PFSK-1 (cell line): ENCODE data around the gene SMC3.

Source experiments
- POLR2AphosphoS5 ChIP-seq: IDR thresholded peaks from 2 replicates; pipeline ENCODE4 v1.6.1; 2012; ENCODE audit warnings: low read depth, mild to moderate bottlenecking, control low read depth, low read length, moderate library complexity
- SIN3A ChIP-seq: IDR thresholded peaks from 2 replicates; pipeline ENCODE4 v1.6.1; 2012; ENCODE audit warnings: mild to moderate bottlenecking, low read length, moderate library complexity, borderline replicate concordance; ENCODE audit not compliant: insufficient read depth
- TAF1 ChIP-seq: IDR thresholded peaks from 2 replicates; pipeline ENCODE4 v1.6.1; 2012; ENCODE audit warnings: low read length, control low read depth, borderline replicate concordance; ENCODE audit not compliant: insufficient read depth
- TF ChIP-seq, protein P1 (sequence below), 2 experiments: IDR thresholded peaks; 2 replicates each; pipeline versions ENCODE4 v1.6.1 to v1.8.0; 2011 to 2012; ENCODE audit warnings: low read depth in 2 of 2, low read length in 2 of 2, control low read depth in 1 of 2, inconsistent platforms in 1 of 2, mild to moderate bottlenecking in 1 of 2, moderate library complexity in 1 of 2; ENCODE audit not compliant: insufficient read depth in 1 of 2

DNA sequence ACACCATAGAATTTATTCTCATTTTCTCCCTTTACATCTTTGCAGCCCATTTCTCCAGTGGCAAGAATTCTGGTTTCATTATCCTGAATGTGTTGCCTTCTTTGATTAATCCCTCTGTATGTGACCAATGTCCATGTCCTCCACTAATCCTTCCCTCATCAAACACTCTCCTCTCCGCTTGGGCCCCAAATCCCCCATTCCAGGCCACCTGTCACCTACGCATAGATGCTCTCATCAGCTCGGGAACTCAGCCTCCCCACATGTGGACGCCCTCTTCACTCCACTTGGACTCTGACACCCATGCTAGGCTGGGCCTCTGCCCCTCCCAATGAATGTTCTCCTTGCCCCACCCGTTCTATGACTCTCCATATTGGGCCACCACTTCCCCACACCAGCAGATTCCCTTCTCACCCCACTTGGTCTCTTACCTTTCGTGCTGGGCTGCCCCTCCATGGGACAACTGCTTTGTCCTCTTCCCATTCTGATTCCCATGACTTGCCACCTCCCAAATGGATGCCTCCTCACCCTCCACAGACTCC lies 57.9 kb downstream of the SMC3 start:
- TF ChIP-seq TAF1 (no peak), SIN3A (no peak), POLR2AphosphoS5 (no peak)
- TF ChIP-seq, protein P1, sequence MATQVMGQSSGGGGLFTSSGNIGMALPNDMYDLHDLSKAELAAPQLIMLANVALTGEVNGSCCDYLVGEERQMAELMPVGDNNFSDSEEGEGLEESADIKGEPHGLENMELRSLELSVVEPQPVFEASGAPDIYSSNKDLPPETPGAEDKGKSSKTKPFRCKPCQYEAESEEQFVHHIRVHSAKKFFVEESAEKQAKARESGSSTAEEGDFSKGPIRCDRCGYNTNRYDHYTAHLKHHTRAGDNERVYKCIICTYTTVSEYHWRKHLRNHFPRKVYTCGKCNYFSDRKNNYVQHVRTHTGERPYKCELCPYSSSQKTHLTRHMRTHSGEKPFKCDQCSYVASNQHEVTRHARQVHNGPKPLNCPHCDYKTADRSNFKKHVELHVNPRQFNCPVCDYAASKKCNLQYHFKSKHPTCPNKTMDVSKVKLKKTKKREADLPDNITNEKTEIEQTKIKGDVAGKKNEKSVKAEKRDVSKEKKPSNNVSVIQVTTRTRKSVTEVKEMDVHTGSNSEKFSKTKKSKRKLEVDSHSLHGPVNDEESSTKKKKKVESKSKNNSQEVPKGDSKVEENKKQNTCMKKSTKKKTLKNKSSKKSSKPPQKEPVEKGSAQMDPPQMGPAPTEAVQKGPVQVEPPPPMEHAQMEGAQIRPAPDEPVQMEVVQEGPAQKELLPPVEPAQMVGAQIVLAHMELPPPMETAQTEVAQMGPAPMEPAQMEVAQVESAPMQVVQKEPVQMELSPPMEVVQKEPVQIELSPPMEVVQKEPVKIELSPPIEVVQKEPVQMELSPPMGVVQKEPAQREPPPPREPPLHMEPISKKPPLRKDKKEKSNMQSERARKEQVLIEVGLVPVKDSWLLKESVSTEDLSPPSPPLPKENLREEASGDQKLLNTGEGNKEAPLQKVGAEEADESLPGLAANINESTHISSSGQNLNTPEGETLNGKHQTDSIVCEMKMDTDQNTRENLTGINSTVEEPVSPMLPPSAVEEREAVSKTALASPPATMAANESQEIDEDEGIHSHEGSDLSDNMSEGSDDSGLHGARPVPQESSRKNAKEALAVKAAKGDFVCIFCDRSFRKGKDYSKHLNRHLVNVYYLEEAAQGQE (IDR thresholded peaks at IDR 0.05; ENCODE audit: insufficient read depth in 1 of 2, low read depth in 2 of 2, low read length in 2 of 2): no peak
